CD4-positive, alpha-beta T cell treated with Interferon gamma for 1 hour (primary cell): Measurements from ENCODE around the gene CCDC8.
"Not testable (repeated sequence)": the region's sequence is repeated elsewhere in the genome, so short reads cannot be mapped to it uniquely, and the experiment has no call there.

ENCODE experiments used
- DNase-seq: peaks from one replicate; pipeline ENCODE4 v3.0.0-alpha.2; 2020

The CCDC8 gene

GRCh38 chr19:46397801-46398479, 15.4 kb downstream of the CCDC8 start:
- not testable (repeated sequence) for DNase-seq

DNA sequence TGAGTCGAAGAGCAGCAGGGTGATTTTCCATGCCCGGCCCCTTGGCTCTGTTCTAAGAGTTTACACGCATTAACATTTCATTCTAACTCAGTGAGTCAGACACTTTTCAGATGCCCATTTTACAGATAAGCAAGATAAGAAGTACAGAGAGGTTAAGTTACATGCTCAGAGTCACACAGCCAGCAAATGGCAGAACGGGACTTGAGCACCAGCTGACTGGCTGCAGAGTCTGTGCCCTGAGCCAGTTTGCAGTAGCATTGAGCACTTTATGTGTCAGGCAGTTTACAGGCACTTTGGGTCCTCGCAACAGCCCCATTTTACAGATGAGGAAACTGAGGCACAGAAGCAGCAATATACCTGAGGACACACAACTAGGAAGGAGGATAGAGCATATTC, 19.0 kb downstream of the CCDC8 start:
- no peak for DNase-seq

GRCh38 chr19:46393456-46394401, 19.6 kb downstream of the CCDC8 start:
- DNase-seq: no peak

DNA sequence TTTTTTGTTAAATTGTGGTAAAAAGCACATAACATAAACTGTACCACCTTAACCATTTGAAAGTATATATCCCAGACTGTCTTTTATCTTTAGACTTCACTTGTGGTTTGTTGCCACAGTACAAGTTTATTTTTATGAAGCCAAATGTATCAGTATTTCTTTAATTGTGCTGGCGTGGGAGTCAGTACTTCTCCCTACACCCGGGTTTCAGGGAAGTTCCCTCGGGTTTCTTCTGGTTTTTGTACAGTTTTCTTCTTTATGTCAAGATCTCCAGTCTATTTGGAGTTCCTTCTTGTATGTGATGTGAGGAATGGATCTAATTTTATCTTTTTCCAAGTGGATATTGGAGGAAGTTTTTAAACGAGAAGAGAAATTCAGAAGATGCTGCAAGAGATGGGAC, 20.5 kb downstream of the CCDC8 start:
- no peak for DNase-seq

GRCh38 chr19:46392252-46392801, 21.0 kb downstream of the CCDC8 start:
- no peak for DNase-seq

DNA sequence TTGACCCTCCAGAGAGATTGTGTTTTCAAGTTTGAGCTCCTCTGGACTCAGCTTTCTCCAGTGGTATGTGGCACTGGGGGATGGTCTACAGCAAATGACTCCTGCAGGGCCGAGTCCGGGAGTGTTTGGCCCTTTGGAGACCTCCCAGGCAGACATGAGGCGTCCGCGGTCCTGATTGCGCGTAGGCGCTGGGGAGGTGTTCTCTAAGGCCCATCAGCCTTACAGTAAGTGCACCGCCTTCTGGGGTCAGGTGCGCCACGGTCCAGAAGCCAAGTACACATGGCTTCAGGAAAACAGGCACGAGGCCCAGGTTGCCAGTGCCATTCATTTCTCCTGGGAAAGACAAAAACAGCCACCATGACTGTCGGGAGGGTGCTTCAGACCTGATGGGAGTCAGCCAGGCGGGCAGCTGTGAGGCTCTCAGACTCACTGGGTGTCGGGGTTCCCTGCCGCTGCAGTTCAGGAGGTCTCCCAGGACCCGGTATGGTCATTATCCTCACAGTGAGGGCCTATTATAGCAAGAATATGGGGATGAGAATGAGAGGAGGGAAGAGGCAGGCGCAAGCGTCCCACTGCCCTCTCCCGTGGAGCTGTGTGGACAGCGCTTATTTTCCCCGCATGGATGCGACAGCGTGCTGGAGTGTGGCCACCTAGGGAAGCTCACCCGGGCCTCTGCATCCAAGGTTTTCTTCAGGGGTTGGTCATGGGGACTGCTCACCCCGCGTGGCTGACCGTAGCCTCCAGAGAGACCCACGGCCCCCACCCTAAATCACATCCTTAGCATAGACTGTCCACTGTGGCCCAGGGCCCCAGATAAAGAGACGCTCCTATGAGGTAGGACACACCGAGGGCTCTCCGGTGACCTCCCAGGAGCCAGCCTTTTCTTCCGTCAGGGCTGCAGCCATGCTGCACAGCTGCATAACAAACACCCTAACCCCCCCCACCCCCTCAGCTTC, 21.8 kb downstream of the CCDC8 start:
- DNase-seq: no peak

- no peak for DNase-seq
These were observed 22.5 kb downstream of the CCDC8 start for GRCh38 chr19:46390866-46391265.

GRCh38 chr19:46390121-46390858, 23.1 kb downstream of the CCDC8 start:
- no peak for DNase-seq

GRCh38 chr19:46388311-46389095, 24.9 kb downstream of the CCDC8 start:
- no peak for DNase-seq

DNA sequence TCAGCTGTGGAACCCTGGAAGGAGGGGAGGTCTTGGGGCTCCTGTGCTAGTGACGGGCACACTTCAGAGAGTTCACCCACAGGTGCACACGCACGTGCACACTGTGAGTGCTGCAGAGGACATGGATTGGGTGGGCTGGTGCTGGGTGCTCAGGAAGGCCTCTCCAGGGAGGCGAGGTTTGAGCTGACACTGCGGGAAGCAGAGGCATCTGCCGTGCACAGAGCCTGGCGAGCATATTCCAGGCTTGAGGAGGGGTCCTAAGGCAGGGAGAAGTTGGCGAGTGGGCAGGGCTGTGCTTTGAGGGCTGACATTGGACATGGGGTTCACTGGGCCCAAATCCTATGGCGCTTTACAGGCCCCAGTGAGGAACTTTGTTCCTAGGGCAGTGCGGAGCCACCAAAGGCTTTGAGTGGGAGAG, 25.6 kb downstream of the CCDC8 start:
- no peak for DNase-seq

DNA sequence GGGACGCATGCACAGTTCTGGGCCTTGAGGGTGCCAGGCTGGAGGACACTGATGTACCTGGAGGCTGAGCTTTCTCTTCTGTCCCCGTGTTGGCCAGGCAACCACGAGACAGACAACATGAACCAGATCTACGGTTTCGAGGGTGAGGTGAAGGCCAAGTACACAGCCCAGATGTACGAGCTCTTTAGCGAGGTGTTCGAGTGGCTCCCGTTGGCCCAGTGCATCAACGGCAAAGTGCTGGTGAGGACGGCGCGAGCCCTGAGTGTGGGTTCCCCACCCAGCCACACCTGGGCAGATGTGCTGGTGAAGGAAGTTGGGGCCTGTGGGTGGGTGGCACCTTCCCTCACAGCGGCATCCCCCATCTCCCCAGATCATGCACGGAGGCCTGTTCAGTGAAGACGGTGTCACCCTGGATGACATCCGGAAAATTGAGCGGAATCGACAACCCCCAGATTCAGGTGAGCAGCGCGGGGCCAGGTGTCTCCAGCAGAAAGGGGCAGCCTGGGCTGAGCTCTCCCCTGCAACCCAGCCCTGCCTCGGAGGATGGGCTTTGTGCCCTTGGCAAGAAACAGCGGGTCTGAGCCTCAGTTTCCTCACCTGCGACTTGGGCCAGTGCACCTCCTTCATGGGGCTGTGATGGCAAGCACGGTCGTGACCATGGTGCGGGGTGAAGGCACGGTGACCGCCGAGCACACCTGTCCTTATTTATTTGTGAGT, 26.2 kb downstream of the CCDC8 start:
- no peak for DNase-seq

DNA sequence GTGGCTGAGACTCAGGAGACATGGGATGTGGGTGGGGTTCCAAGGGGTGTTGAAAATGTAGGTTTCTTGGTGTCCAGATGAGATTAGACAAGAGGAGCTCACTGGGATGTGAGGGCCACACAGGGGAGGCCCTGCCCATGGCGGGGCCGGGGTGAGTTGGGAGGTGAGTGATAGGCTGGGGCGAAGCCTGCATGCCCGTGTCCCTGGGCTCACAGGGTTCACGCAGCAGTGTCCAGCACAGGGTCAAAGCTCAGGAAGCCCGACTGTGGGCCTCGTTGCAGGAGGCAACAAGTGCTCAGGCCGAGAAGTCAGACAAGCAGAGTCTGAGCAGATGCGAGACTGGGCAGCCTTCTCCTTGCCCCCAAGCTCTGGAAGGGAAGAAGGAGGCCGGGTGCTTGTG, 27.2 kb downstream of the CCDC8 start:
- no peak for DNase-seq

GRCh38 chr19:46385636-46386035, 27.7 kb downstream of the CCDC8 start:
- DNase-seq: no peak

DNA sequence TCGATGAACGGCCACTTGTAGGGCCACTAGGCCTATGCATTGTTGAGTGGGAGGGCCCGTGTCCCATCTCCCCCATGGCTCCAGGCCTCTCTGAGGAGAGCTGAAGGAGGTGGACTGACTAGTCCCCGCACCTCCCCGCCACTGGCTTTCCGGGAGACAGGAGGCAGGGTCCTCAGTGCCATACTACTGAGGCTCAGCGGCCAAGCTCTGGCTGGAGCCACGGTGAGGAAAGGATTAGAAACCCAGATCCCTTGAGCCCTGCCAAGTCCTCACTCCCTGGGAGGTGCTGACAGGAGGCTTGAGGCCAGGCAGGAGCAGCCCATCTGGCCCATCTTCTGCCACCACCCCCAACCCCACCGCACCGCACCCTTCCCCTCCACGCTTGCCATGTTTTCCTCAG, 29.0 kb downstream of the CCDC8 start:
- DNase-seq: no peak

DNA sequence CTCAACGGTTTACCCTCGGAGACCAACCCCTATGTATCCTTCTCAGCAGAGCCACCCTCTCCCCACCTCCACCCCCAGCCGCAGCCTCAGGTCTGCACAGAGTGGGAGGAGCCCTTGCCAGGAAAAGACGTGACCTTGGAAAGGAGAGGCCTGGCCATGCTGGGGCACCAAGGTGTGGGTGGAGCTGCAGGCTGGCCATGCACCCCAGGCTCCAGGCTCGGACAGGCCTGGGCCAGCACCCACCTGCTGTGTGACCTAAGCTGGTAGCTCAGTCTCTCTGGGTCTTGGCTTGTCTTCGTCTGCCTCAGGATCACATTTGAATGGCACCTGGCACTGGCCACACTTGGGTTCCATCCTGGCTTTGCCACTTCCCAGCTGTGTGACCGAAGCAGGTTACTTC, 29.5 kb downstream of the CCDC8 start:
- DNase-seq: no peak

DNA sequence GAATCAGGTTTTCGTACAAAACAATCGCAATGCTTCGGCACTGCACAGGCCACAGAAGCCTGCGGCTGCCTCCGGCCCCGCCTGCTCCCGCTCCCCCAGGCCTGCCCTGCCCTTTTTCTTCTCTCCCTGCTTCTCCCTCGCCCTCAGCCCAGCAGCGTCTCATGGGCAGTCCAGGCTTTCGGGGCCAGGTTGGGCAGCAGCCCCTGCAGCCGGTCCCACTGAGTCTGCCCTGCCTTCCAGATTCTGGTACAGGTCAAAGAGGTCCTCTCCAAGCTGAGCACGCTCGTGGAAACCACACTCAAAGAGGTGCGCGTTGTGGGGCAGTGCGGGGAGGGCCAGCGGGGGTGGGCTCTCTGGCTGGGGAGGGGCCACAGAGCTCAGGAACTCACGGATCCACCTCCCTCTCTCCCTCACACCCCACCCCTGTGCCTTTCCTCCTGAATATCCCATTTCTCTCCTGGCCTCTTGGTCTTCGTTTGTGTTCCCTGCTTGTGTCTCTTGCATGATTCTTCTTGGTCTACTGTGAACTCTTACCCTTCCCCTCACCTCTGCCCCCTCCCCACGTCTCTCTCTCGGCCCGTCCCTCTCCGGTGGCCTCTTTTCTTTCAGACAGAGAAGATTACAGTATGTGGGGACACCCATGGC, 30.1 kb downstream of the CCDC8 start:
- no peak for DNase-seq

DNA sequence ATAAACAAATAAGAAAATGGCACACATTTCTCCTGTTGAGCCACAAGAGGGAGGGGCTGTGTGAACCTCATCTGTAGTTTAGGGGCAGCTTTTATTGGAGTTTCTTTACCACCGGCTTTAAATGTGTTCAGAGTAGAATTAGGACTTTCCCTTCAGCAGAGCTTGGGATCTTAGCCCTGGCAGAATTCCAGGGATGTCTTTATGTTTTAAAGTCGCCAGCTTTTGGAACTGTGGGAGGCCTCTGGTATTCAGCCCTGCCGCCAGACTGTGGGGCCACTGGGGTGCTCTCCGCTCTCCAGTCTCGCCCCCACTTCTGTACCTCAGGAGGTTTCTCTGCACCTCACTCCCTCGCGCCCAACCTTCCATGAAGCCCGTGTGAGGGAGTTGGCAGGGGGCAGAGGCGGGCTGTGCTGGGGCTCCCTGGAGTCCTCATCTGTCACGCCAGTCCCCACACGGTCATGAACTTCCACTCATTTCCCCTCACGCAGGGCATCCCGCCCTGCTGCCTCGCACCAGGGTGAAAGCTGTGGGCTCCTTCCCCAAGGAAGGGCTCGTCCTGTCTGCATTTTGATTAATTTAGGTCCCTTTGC, 31.5 kb downstream of the CCDC8 start:
- DNase-seq: no peak

DNA sequence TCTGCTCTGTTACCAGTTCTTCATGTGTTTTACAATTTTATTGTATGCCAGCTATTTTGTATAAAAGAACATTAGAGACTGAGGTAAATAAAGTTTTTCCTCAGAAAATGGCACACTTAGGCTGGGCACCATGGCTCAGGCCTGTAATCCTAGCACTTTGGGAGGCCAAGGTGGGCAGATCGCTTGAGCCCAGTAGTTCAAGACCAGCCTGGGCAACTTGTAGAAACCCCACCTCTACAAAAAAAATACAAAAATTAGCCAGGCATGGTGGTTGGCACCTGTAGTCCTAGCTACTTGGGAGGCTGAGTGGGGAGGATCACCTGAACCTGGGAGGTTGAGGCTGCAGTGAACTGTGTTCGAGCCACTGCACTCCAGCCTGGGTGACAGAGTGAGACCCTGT, 32.0 kb downstream of the CCDC8 start:
- no peak for DNase-seq

DNA sequence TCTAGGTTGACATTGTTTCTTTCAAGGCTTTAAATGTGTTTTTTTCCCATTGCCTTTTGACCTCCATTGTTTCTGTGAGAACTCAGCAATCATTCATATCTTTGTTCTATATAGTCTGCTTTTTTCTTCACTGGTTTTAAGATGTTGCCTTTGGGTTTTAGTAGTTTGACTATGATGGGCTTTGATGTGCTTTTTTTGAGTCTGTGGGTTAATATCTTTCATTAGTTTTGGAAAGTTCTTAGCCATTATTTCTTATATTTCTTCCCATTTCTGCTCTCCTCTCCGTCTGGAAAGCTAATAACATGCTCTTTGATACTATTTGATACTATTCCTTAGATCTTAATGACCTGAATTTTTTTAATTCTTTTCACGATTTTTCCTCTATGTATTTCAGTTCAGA, 32.7 kb downstream of the CCDC8 start:
- DNase-seq: no peak

DNA sequence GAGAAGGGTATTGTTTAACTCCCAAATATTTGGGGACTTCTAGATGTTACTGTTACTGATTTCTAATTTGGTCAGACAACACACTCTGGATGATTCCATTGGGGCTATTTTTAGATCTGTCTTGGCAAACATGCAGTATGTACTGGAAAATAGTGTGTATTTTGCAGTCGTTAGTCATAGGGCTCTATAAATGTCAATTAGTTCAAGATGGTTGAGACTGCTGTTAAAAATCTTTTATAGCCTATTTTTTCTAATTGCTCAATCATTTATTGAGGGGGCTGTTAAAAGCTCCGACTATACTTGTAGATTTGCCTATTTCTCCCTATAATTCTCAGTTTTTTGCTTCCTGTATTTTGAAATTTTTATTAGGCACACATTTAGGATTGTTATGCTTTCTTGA, 35.1 kb downstream of the CCDC8 start:
- no peak for DNase-seq
